ENCODE results near the gene HDAC10.

Gene HDAC10

DNA sequence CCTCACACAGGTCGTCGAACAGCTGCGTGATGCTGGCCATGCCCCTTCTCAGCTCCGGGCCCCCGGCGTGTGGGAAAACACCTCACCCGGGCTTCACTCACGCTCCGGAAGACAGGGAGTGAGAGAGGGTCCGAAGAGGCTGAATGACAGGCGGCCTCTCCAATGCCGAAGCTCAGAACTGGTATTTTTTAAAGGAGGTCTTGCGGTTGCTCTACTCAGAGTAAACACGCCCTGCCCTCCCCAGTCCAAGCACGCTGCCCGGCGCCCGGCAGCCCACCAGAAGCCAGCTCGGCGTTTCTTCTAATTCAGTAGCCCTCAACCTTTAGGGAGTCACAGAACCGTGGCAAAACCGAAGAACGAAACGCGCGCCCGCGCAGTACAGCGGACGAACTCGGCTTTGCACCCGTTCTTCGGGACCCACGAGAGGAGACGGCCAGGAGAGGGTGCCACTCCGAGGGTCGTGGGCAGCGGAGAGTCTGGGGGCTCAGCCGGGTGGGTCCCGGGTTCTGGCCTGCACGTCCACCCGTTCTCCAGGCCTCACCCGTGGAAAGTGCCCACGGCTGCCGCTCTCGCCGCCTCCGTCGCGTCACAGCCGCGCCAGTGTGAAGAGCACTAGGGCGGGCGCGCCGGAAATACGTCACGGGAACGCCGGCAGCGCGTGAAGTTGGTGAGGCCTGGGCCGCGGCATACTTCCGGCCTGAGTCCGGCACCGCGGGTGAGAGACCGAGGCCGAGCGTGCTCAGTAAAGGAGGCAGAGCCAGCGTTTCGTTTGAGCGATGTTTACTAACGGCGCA, 6.4 kb downstream of the HDAC10 start, which contains the start of gene TUBGCP6:
TSS of gene TUBGCP6 (minus strand) at position 604 of the 794 bp plus-strand sequence. CDS start at position 40, 564 bp downstream.
- Mint-ChIP-seq H3K4me1 (peaks cover 37% of the 10 kb centered on the region), H3K4me3 (peak within 1 kb of the TSS; percentile 88), H3K27me3 (no peaks in the 10 kb centered on the region), H3K36me3 (ENCODE audit: insufficient read depth) (peaks cover 24% of the 10 kb centered on the region), H3K27ac (ENCODE audit: low read depth) (peak within 1 kb of the TSS; percentile 97), H3K9me3 (no peaks in the 10 kb centered on the region)
- peak; percentile 83 to 85 for DNase-seq (ENCODE audit: low spot score in 2 of 2)
- peak; percentile 79 for ATAC-seq (replicated peaks; ENCODE audit: extremely low read depth, poor library complexity, severe bottlenecking)

DNA sequence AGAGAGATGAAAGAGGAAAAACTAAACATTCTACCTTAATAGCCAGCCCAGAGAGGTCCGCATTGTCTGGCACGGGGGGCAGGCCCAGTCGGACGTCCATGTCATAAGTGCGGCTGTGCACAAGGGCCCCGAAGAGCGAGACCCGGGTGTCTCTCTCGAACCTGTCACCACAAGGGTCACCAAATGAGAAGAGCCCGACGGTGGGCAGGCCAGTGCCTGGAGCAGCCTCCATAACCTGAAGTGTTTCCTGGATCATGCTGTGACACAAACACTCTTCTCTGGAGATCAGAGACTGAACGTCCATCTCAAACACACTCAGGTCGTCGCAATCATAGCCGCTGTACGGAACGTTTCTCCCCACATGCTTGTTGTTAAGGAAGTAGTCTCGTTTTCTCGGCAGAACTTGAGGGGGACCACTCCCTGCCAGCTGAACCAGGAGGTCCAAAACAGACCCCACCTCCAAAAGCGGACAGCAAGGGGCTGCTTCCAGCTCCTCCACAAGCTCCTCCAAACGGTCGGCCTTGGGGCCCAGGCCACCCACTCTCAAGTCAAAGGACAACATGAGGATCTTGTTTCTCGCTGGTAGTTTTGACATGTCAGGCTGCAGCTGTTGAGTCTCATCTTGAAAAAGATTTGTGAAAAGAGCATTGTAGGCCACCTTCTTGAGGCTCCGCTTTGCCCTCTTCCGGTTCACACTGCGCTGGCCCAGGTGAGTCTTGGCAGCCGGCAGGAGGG, 7.2 kb downstream of the HDAC10 start:
- H3K36me3 Mint-ChIP-seq (ENCODE audit: insufficient read depth): peaks cover 29% of the 10 kb centered on the region
- no peak for DNase-seq (ENCODE audit: low spot score in 2 of 2)
- no peaks in the 10 kb centered on the region for H3K9me3 Mint-ChIP-seq
- peak overlapping the region; percentile 88 for H3K4me3 Mint-ChIP-seq
- H3K4me1 Mint-ChIP-seq: peaks cover 36% of the 10 kb centered on the region
- H3K27me3 Mint-ChIP-seq: no peaks in the 10 kb centered on the region
- peak overlapping the region; percentile 97 for H3K27ac Mint-ChIP-seq (ENCODE audit: low read depth)
- peak; percentile 57 for ATAC-seq (replicated peaks; ENCODE audit: extremely low read depth, poor library complexity, severe bottlenecking)

GRCh38 chr22:50242406-50242949, 8.6 kb downstream of the HDAC10 start:
- H3K4me1 Mint-ChIP-seq: peaks cover 30% of the 10 kb centered on the region
- peak overlapping the region; percentile 88 for H3K4me3 Mint-ChIP-seq
- no peaks in the 10 kb centered on the region for H3K27me3 Mint-ChIP-seq
- ATAC-seq (replicated peaks; ENCODE audit: extremely low read depth, poor library complexity, severe bottlenecking): no peak
- H3K9me3 Mint-ChIP-seq: no peaks in the 10 kb centered on the region
- H3K36me3 Mint-ChIP-seq (ENCODE audit: insufficient read depth): peaks cover 31% of the 10 kb centered on the region
- peak overlapping the region; percentile 97 for H3K27ac Mint-ChIP-seq (ENCODE audit: low read depth)
- DNase-seq (ENCODE audit: low spot score in 2 of 2): no peak

DNA sequence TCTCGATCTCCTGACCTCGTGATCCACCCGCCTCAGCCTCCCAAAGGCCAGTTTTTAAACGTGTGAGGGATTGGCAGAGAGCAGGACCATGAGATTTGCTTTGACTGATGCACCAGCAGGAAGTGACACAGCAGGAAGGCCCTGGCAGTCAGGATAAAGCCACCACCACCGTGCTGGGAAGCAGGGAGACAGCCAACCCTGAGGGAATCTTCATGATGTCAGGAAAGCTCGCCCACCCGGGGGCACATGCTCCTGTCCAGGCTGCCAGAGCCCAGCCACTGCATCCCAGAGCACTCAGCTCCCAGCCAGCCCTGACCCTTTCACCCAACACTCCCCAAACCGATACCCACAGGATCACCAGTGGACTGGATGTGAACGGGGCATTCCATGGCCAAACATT, 12.3 kb downstream of the HDAC10 start:
- Mint-ChIP-seq H3K4me3 (no peak overlapping the region), H3K27me3 (no peaks in the 10 kb centered on the region), H3K27ac (ENCODE audit: low read depth) (no peak overlapping the region), H3K9me3 (no peaks in the 10 kb centered on the region), H3K4me1 (peaks cover 40% of the 10 kb centered on the region), H3K36me3 (ENCODE audit: insufficient read depth) (peaks cover 32% of the 10 kb centered on the region)
- ATAC-seq (replicated peaks; ENCODE audit: extremely low read depth, poor library complexity, severe bottlenecking): no peak
- DNase-seq (ENCODE audit: low spot score in 2 of 2): no peak

DNA sequence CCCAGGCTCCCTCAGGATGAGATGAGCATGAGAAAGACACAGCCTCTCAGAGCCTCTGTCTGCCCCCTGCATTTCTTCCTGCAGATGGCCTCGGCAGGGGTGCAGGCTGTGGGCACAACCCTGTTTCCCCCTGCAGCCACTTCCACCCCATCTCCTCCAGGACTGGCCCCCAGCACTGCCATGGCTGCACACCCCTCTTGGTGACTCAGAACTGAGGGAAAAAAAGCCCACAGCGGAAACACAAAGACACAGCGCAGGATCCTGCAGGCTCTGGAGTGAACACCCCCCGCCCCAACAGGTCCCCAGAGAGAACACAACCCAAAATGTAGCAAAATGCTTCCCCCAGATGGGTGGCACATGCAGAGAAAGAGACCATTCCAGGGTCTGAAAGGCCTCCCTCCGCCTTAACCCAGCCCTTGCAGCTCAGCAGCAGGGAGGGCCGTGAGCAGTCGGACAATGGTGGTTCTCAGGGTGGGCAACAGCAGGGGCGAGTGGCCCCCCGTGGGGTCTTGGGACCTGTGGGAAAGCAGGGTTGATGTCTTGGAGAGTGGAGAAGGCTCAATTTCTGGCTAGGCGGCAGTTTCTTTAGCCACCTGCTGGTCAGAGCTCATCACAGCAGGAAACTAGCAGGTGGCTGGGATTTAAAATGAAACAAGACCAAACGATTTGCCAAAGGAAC, 14.2 kb downstream of the HDAC10 start:
- Mint-ChIP-seq H3K9me3 (no peaks in the 10 kb centered on the region), H3K4me3 (no peak overlapping the region), H3K27me3 (no peaks in the 10 kb centered on the region), H3K36me3 (ENCODE audit: insufficient read depth) (peaks cover 42% of the 10 kb centered on the region), H3K4me1 (peaks cover 36% of the 10 kb centered on the region), H3K27ac (ENCODE audit: low read depth) (no peak overlapping the region)
- ATAC-seq (replicated peaks; ENCODE audit: extremely low read depth, poor library complexity, severe bottlenecking) (no peak), DNase-seq (ENCODE audit: low spot score in 2 of 2) (no peak)

DNA sequence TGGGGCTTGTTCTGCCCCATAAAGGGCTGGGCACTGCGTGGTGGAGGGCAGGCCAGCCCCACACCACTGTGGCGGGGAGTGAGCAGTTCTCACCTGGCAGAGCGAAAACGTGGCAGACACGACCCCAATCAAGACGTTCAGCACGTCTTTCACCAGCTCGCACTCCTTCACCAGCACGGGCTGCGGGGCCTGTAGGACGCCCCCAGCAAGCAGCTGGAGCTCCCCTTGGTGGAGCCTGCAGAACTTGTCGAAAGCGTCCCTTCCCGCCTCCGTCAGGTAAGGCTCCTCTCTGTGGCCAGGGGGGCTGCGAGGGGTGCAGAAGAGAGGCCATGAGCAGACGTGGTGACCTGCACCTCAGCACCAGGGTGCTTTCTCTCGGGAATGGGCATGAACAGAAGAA, 17.8 kb downstream of the HDAC10 start:
- H3K36me3 Mint-ChIP-seq (ENCODE audit: insufficient read depth): peaks cover 41% of the 10 kb centered on the region

GRCh38 chr22:50232481-50233151, 18.4 kb downstream of the HDAC10 start:
- no peak overlapping the region for H3K27ac Mint-ChIP-seq (ENCODE audit: low read depth)
- DNase-seq (ENCODE audit: low spot score in 2 of 2) (no peak), ATAC-seq (replicated peaks; ENCODE audit: extremely low read depth, poor library complexity, severe bottlenecking) (no peak)
- no peak overlapping the region for H3K4me3 Mint-ChIP-seq
- H3K4me1 Mint-ChIP-seq: peaks cover 37% of the 10 kb centered on the region
- peaks cover 40% of the 10 kb centered on the region for H3K36me3 Mint-ChIP-seq (ENCODE audit: insufficient read depth)
- no peaks in the 10 kb centered on the region for H3K27me3 Mint-ChIP-seq
- no peaks in the 10 kb centered on the region for H3K9me3 Mint-ChIP-seq

More for the DNA sequence above, 17.8 kb downstream of the HDAC10 start:
- Mint-ChIP-seq H3K4me3 (no peak overlapping the region), H3K27me3 (no peaks in the 10 kb centered on the region), H3K27ac (ENCODE audit: low read depth) (no peak overlapping the region), H3K4me1 (peaks cover 37% of the 10 kb centered on the region), H3K9me3 (no peaks in the 10 kb centered on the region)
- ATAC-seq (replicated peaks; ENCODE audit: extremely low read depth, poor library complexity, severe bottlenecking) (no peak), DNase-seq (ENCODE audit: low spot score in 2 of 2) (no peak)

DNA sequence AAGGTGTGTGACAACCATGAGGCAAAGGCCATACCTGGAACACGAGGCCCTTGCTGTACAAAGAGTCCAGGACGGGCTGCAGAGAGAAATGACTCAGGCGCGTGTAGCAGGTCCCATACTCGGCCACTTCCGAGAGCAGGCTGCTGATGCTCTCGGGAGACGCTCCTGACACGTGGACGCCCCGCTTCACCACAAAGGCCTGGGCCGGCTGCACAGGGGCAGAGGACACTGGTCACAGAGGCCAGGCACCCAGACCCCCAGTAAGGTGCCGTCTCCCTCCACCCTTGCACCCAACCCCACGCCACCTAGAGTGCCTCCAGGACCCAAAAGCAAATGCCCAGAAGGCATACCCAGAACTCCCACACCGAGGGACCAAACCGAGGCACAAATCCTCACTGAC, 21.7 kb downstream of the HDAC10 start:
- ATAC-seq (replicated peaks; ENCODE audit: extremely low read depth, poor library complexity, severe bottlenecking) (no peak), DNase-seq (ENCODE audit: low spot score in 2 of 2) (no peak)
- Mint-ChIP-seq H3K4me3 (no peak overlapping the region), H3K4me1 (peaks cover 20% of the 10 kb centered on the region), H3K27ac (ENCODE audit: low read depth) (no peak overlapping the region), H3K27me3 (no peaks in the 10 kb centered on the region), H3K9me3 (no peaks in the 10 kb centered on the region), H3K36me3 (ENCODE audit: insufficient read depth) (peaks cover 42% of the 10 kb centered on the region)

- Mint-ChIP-seq H3K36me3 (ENCODE audit: insufficient read depth) (peaks cover 47% of the 10 kb centered on the region), H3K27ac (ENCODE audit: low read depth) (peak overlapping the region; percentile 83), H3K9me3 (no peaks in the 10 kb centered on the region), H3K4me3 (no peak overlapping the region), H3K4me1 (peaks cover 17% of the 10 kb centered on the region), H3K27me3 (no peaks in the 10 kb centered on the region)
- ATAC-seq (replicated peaks; ENCODE audit: extremely low read depth, poor library complexity, severe bottlenecking) (no peak), DNase-seq (ENCODE audit: low spot score in 2 of 2) (no peak)
These were observed 22.7 kb downstream of the HDAC10 start for GRCh38 chr22:50228366-50228765.

- DNase-seq (ENCODE audit: low spot score in 2 of 2) (no peak), ATAC-seq (replicated peaks; ENCODE audit: extremely low read depth, poor library complexity, severe bottlenecking) (no peak)
- Mint-ChIP-seq H3K4me1 (peaks cover 17% of the 10 kb centered on the region), H3K9me3 (no peaks in the 10 kb centered on the region), H3K4me3 (no peak overlapping the region), H3K36me3 (ENCODE audit: insufficient read depth) (peaks cover 50% of the 10 kb centered on the region), H3K27ac (ENCODE audit: low read depth) (no peak overlapping the region), H3K27me3 (no peaks in the 10 kb centered on the region)
These were observed 23.4 kb downstream of the HDAC10 start for GRCh38 chr22:50227579-50228215.

DNA sequence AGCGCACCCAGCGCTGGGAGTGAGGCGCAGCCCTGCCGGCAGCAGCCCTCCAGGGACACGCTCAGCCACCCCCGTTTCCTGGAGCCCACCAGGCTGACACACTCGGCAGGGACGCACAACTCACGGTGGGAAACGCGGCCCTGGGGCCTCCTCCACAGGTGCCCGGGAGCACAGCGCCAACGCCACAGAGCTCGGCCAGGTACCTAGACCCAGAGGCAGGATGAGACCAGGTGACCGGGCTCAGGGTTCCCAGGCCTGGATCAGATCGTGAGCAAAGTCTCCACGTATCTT, 24.2 kb downstream of the HDAC10 start:
- H3K4me1 Mint-ChIP-seq: peaks cover 17% of the 10 kb centered on the region
- H3K27me3 Mint-ChIP-seq: no peaks in the 10 kb centered on the region
- no peak overlapping the region for H3K4me3 Mint-ChIP-seq
- peaks cover 47% of the 10 kb centered on the region for H3K36me3 Mint-ChIP-seq (ENCODE audit: insufficient read depth)
- DNase-seq (ENCODE audit: low spot score in 2 of 2) (no peak), ATAC-seq (replicated peaks; ENCODE audit: extremely low read depth, poor library complexity, severe bottlenecking) (no peak)
- peak overlapping the region; percentile 59 for H3K27ac Mint-ChIP-seq (ENCODE audit: low read depth)
- H3K9me3 Mint-ChIP-seq: no peaks in the 10 kb centered on the region

Measured in central memory CD8-positive, alpha-beta T cell (primary cell).